GM10266 (cell line): Measurements from ENCODE around the gene TINAGL1.

Source experiments
- DNase-seq: peaks from one replicate; pipeline ENCODE4 v3.0.0; 2012; ENCODE audit errors: extremely low spot score
- CTCF ChIP-seq: IDR thresholded peaks from 2 replicates; pipeline ENCODE4 v1.5.1; 2012; ENCODE audit warnings: mild to moderate bottlenecking, low read depth; ENCODE audit not compliant: control insufficient read depth, insufficient read depth; ENCODE audit errors: missing control alignments

The TINAGL1 gene

GRCh38 chr1:31545927-31546540, 30.3 kb upstream of the TINAGL1 start:
- no peak for DNase-seq
- no peak for TF ChIP-seq CTCF

GRCh38 chr1:31548534-31548906, 27.8 kb upstream of the TINAGL1 start:
- no peak for TF ChIP-seq CTCF
- DNase-seq, result no peak

- peak; percentile 82 for DNase-seq
- peak; percentile 91 for TF ChIP-seq CTCF
Observed at GRCh38 chr1:31548907-31549808, 27.2 kb upstream of the TINAGL1 start.

- no peak for TF ChIP-seq CTCF
- peak; percentile 36 for DNase-seq
Observed at GRCh38 chr1:31549809-31550620, 26.3 kb upstream of the TINAGL1 start.

- no peak for DNase-seq
- TF ChIP-seq CTCF, result no peak
Observed at GRCh38 chr1:31551208-31551607, 25.1 kb upstream of the TINAGL1 start.

GRCh38 chr1:31552489-31552888, 23.8 kb upstream of the TINAGL1 start:
- DNase-seq, result no peak
- no peak for TF ChIP-seq CTCF
